HCT116 (cell line): ENCODE data around the gene BYSL. TPM values are rescaled to one million over a fixed set of nuclear protein-coding genes. Genes with fewer than 3 reads are reported as not detected.

ENCODE experiments used
- ATAC-seq: fragments of 200-7000 bp; cut with Tn5 transposase; 2 replicates; pipeline ENCODE4 v1.9.1; 2020; ENCODE audit warnings: mild to moderate bottlenecking, moderate library complexity
- BruUV-seq: library from RNA; stranded (reverse); fragments of 400-500 nt; replicated peaks from 2 replicates; lab custom pipeline; 2021; lab: Mats Ljungman, UMichigan
- CTCF ChIA-PET: fragments of 300-600 bp; sonication (Branson Sonifier 250); formaldehyde crosslinking; loops from one replicate; lab custom pipeline; 2021; ENCODE audit warnings: antibody characterized with exemption; lab: Charles Lee
- POLR2A ChIA-PET: fragments of 300-600, 350-600 bp; sonication (Branson Sonifier 250); formaldehyde crosslinking; loops from one replicate; lab custom pipeline; 2021; ENCODE audit warnings: antibody characterized with exemption; lab: Charles Lee
- RAD21 ChIA-PET, 2 experiments: fragments of 300-600 bp; sonication (Branson Sonifier 250); formaldehyde crosslinking; loops; one replicate each; lab custom pipeline; 2023; ENCODE audit warnings: low total read pairs in 2 of 2; ENCODE audit not compliant: uncharacterized antibody in 2 of 2, unreplicated experiment in 2 of 2, low non-redundant PET in 1 of 2; lab: Charles Lee
- DNase-seq: peaks from one replicate; pipeline ENCODE4 v3.0.0-alpha.2; 2010; ENCODE audit warnings: low read depth, low spot score
- H2AFZ ChIP-seq: fragments of 200-600 bp; shearing (Covaris generic), sonication (generic); 2 replicates; pipeline ENCODE4 v1.6.1; 2017; ENCODE audit warnings: low read depth, mixed run types, mixed read lengths, antibody characterized with exemption, low read length; ENCODE audit not compliant: poor library complexity, severe bottlenecking
- H3K27ac ChIP-seq: 2 replicates; pipeline ENCODE4 v1.5.1; 2012; ENCODE audit warnings: low read depth, low read length
- H3K27me3 ChIP-seq: fragments of 200-600 bp; sonication (generic); 2 replicates; pipeline ENCODE4 v1.6.1; 2016; ENCODE audit warnings: mixed run types, low read length, mixed read lengths; ENCODE audit not compliant: insufficient read depth
- H3K36me3 ChIP-seq, 2 experiments: fragments of 200-500 bp in 1 of 2; fragments of 200-600 bp in 1 of 2; sonication (Bioruptor generic) in 1 of 2; sonication (generic) in 1 of 2; 2 replicates each; pipeline versions ENCODE4 v1.5.1 to v1.6.1; 2014 to 2016; ENCODE audit warnings: low read length in 2 of 2, inconsistent platforms in 1 of 2, mixed read lengths in 1 of 2, mixed run types in 1 of 2; ENCODE audit not compliant: insufficient read depth in 2 of 2, control insufficient read depth in 1 of 2
- H3K4me1 ChIP-seq, 2 experiments: fragments of 200-600 bp in 1 of 2; sonication (generic) in 1 of 2; 2 replicates each; pipeline versions ENCODE4 v1.5.1 to v1.6.1; 2012 to 2017; ENCODE audit warnings: low read length in 2 of 2, inconsistent platforms in 1 of 2, mild to moderate bottlenecking in 1 of 2, mixed read lengths in 1 of 2, mixed run types in 1 of 2, moderate library complexity in 1 of 2; ENCODE audit not compliant: insufficient read depth in 2 of 2, control insufficient read depth in 1 of 2
- H3K4me2 ChIP-seq: fragments of 200-600 bp; sonication (generic); 2 replicates; pipeline ENCODE4 v1.6.1; 2017; ENCODE audit warnings: mixed run types, low read length, mixed read lengths
- H3K4me3 ChIP-seq, 2 experiments: fragments of 200-600 bp in 1 of 2; sonication (generic) in 1 of 2; replicated peaks in 1 of 2; 2 replicates each; pipeline ENCODE4 v1.5.1; 2011 to 2016; ENCODE audit warnings: low read length in 2 of 2, control low read depth in 1 of 2, low read depth in 1 of 2, mild to moderate bottlenecking in 1 of 2, mixed read lengths in 1 of 2, mixed run types in 1 of 2
- H3K79me2 ChIP-seq: fragments of 200-600 bp; sonication (generic); 2 replicates; pipeline ENCODE4 v1.6.1; 2017; ENCODE audit warnings: mild to moderate bottlenecking, mixed run types, low read length, moderate library complexity, mixed read lengths; ENCODE audit not compliant: insufficient read depth
- H3K9ac ChIP-seq: fragments of 200-600 bp; sonication (generic); 2 replicates; pipeline ENCODE4 v1.6.1; 2016; ENCODE audit warnings: low read length, mixed read lengths
- H3K9me2 ChIP-seq: fragments of 200-600 bp; sonication (generic), shearing (Covaris generic); 2 replicates; pipeline ENCODE4 v1.6.1; 2017; ENCODE audit warnings: mixed run types, mild to moderate bottlenecking, moderate library complexity; ENCODE audit not compliant: insufficient read depth
- H3K9me3 ChIP-seq, 2 experiments: fragments of 200-500 bp in 1 of 2; fragments of 200-600 bp in 1 of 2; sonication (Bioruptor generic) in 1 of 2; sonication (generic) in 1 of 2; 2 replicates each; pipeline ENCODE4 v1.6.1; 2014 to 2017; ENCODE audit warnings: low read length in 2 of 2, mixed read lengths in 2 of 2, inconsistent platforms in 1 of 2, low read depth in 1 of 2, mild to moderate bottlenecking in 1 of 2, mixed run types in 1 of 2, moderate library complexity in 1 of 2; ENCODE audit not compliant: control insufficient read depth in 1 of 2, insufficient read depth in 1 of 2
- H4K20me1 ChIP-seq: fragments of 200-600 bp; sonication (generic), shearing (Covaris generic); 2 replicates; pipeline ENCODE4 v1.6.1; 2017; ENCODE audit warnings: mixed run types, mild to moderate bottlenecking, moderate library complexity; ENCODE audit not compliant: insufficient read depth
- CEBPB ChIP-seq: IDR thresholded peaks from 2 replicates; pipeline ENCODE4 v1.6.1; 2012; ENCODE audit warnings: low read depth
- POLR2A ChIP-seq: IDR thresholded peaks from 2 replicates; pipeline ENCODE4 v1.7.0; 2011; ENCODE audit warnings: borderline replicate concordance; ENCODE audit not compliant: insufficient read depth, insufficient read length; ENCODE audit errors: extremely low read depth
- RAD21 ChIP-seq: IDR thresholded peaks from 2 replicates; pipeline ENCODE4 v1.6.1; 2012; ENCODE audit warnings: low read depth, mild to moderate bottlenecking
- SP1 ChIP-seq: IDR thresholded peaks from 2 replicates; pipeline ENCODE4 v1.6.1; 2012; ENCODE audit warnings: low read depth
- SRF ChIP-seq: IDR thresholded peaks from 2 replicates; pipeline ENCODE4 v1.6.1; 2012; ENCODE audit warnings: low read depth
- ZFX ChIP-seq: fragments of 450-650 bp; IDR thresholded peaks from 2 replicates; pipeline ENCODE4 v1.6.1; 2017
- intact Hi-C: fragments of 100-400 bp; cut with micrococcal nuclease; formaldehyde crosslinking; loops from 2 replicates; pipeline ENCODE4 v1.10.0; 2022
- total RNA-seq: library from RNA; stranded (reverse); gene quantifications from one replicate; pipeline ENCODE4 v1.2.1, GENCODE V29; 2021; ENCODE audit not compliant: unreplicated experiment
- TF ChIP-seq, protein P1 (sequence below): IDR thresholded peaks from 2 replicates; pipeline ENCODE4 v1.6.1; 2011; ENCODE audit warnings: mild to moderate bottlenecking, low read length, moderate library complexity; ENCODE audit not compliant: insufficient replicate concordance; ENCODE audit errors: extremely low read depth
- TF ChIP-seq, protein P2 (sequence below): IDR thresholded peaks from 2 replicates; pipeline ENCODE4 v1.6.1; 2012

BYSL gene
- total RNA-seq, 1 experiment from 2014 or later, result 55.7 TPM

DNA sequence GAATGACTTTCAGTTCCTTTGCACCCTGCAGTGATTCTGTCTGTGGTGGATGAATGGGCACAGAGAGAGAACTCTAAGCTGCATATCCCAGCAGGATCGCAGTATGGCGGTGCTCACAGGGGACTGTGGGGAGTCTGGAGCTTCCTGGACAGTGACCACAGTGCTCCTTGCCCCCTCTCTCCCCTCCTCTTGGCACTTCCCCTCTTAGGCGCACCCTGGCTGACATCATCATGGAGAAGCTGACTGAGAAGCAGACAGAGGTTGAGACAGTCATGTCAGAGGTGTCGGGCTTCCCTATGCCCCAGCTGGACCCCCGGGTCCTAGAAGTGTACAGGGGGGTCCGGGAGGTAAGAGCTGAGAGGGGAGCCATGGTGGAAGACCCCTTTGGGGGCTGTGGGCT is 8.6 kb downstream of the BYSL start (continued):
- TF ChIP-seq, protein P1, sequence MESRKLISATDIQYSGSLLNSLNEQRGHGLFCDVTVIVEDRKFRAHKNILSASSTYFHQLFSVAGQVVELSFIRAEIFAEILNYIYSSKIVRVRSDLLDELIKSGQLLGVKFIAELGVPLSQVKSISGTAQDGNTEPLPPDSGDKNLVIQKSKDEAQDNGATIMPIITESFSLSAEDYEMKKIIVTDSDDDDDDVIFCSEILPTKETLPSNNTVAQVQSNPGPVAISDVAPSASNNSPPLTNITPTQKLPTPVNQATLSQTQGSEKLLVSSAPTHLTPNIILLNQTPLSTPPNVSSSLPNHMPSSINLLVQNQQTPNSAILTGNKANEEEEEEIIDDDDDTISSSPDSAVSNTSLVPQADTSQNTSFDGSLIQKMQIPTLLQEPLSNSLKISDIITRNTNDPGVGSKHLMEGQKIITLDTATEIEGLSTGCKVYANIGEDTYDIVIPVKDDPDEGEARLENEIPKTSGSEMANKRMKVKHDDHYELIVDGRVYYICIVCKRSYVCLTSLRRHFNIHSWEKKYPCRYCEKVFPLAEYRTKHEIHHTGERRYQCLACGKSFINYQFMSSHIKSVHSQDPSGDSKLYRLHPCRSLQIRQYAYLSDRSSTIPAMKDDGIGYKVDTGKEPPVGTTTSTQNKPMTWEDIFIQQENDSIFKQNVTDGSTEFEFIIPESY, result no peak

DNA sequence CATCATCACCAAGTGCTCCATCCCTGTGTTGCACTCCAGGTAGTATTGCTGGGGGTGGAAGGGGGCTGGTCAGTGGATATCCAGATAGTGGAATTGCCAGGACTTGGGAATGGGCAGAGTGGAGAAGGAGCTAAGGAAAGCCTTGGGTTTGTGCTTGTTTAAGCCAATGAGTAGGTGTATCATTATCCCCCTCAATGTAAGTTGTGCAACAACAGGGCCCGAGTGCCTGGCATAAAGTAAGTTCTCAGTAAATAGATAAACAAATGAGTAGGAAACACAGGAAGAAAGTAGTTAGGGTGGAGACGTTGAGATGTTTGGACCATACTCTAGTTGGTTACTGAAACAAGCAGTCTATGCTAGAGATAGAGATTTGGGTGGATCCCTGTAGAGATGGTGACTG is 10.5 kb downstream of the BYSL start:
- Histone ChIP-seq H3K4me3 (no peak overlapping the region), H3K36me3 (peaks cover 62 to 72% of the 10 kb centered on the region in 2 experiments; a peak in 3 of 4 replicates), H3K4me2 (no peak overlapping the region), H3K27me3 (no peaks in the 10 kb centered on the region), H3K9ac (no peak overlapping the region), H2AFZ (no peak overlapping the region), H3K27ac (no peak overlapping the region), H3K9me2 (no peaks in the 10 kb centered on the region), H4K20me1 (peaks cover 5% of the 10 kb centered on the region; the same call in 1 of the 2 replicates), H3K9me3 (no peaks in the 10 kb centered on the region), H3K79me2 (peaks cover 42% of the 10 kb centered on the region), H3K4me1 (0 out of 4 replicates have a peak, but pooled peaks cover 0 to 4% of the 10 kb centered on the region in 2 experiments)
- RAD21 ChIA-PET, result no interaction called here
- CTCF ChIA-PET, result interaction anchor here (5.7 kb wide), 1 partner anchor 10 kb away, joined by 25 read pairs; the partner anchor contains the start of genes BYSL and MED20
- BruUV-seq, result no TSS peak
- TF ChIP-seq RAD21, result no peak
- no peak for TF ChIP-seq POLR2A
- no peak for TF ChIP-seq SRF
- TF ChIP-seq, protein P1, result no peak
- no peak for TF ChIP-seq ZFX
- TF ChIP-seq, protein P2, sequence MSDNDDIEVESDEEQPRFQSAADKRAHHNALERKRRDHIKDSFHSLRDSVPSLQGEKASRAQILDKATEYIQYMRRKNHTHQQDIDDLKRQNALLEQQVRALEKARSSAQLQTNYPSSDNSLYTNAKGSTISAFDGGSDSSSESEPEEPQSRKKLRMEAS, result no peak
- no peak for TF ChIP-seq SP1
- no peak for TF ChIP-seq CEBPB
- ATAC-seq (no peak), DNase-seq (no peak)
- POLR2A ChIA-PET, result no interaction called here
- intact Hi-C loops, result no loop called here
